GM19467 (cell line): ENCODE data around the gene PKNOX1.
"Not testable (repeated sequence)": the region's sequence is repeated elsewhere in the genome, so short reads cannot be mapped to it uniquely, and the experiment has no call there.

Experiments used
- ATAC-seq: cut with Tn5 transposase; IDR thresholded peaks from one replicate; pipeline ENCODE4 v1.9.1; 2021; ENCODE audit warnings: mild to moderate bottlenecking, moderate library complexity; ENCODE audit not compliant: unreplicated experiment

PKNOX1 gene

GRCh38 chr21:42951193-42951592 lies 23.2 kb upstream of the PKNOX1 start:
- not testable (repeated sequence) for ATAC-seq

- ATAC-seq, result no peak
Measured at GRCh38 chr21:42956824-42957630, 17.3 kb upstream of the PKNOX1 start.

GRCh38 chr21:42958122-42958521 lies 16.2 kb upstream of the PKNOX1 start:
- ATAC-seq, result not testable (repeated sequence)

GRCh38 chr21:42959728-42960127 lies 14.6 kb upstream of the PKNOX1 start:
- no peak for ATAC-seq

GRCh38 chr21:42962380-42963007 lies 11.9 kb upstream of the PKNOX1 start:
- no peak for ATAC-seq

GRCh38 chr21:42964086-42964485 lies 10.3 kb upstream of the PKNOX1 start:
- no peak for ATAC-seq

- ATAC-seq, result no peak
Measured at GRCh38 chr21:42964546-42965210, 9.7 kb upstream of the PKNOX1 start.

- no peak for ATAC-seq
Measured at GRCh38 chr21:42965211-42965560, 9.2 kb upstream of the PKNOX1 start.

- ATAC-seq, result not testable (repeated sequence)
Measured at GRCh38 chr21:42967616-42968015, 6.7 kb upstream of the PKNOX1 start.

- no peak for ATAC-seq
Measured at GRCh38 chr21:42969193-42969600, 5.2 kb upstream of the PKNOX1 start.

- ATAC-seq, result no peak
Measured at GRCh38 chr21:42970946-42971653, 3.3 kb upstream of the PKNOX1 start.

- no peak for ATAC-seq
Measured at GRCh38 chr21:42971897-42972275, 2.5 kb upstream of the PKNOX1 start.

- no peak for ATAC-seq
Measured at GRCh38 chr21:42973309-42973990, 912 bp upstream of the PKNOX1 start.

GRCh38 chr21:42974832-42975820 lies 764 bp downstream of the PKNOX1 start:
- peak; percentile 24 for ATAC-seq

- no peak for ATAC-seq
Measured at GRCh38 chr21:42975886-42976608, 1.7 kb downstream of the PKNOX1 start.

- ATAC-seq, result no peak
Measured at GRCh38 chr21:42980312-42981213, 6.2 kb downstream of the PKNOX1 start.

- ATAC-seq, result no peak
Measured at GRCh38 chr21:42981214-42981523, 6.8 kb downstream of the PKNOX1 start.

- ATAC-seq, result no peak
Measured at GRCh38 chr21:42981862-42982261, 7.5 kb downstream of the PKNOX1 start.
